HG03135 (cell line): ENCODE data around the gene PLA2G1B.
"Not testable (repeated sequence)": the region's sequence is repeated elsewhere in the genome, so short reads cannot be mapped to it uniquely, and the experiment has no call there.

Experiments
- ATAC-seq: cut with Tn5 transposase; IDR thresholded peaks from one replicate; pipeline ENCODE4 v1.9.1; 2021; ENCODE audit warnings: mild to moderate bottlenecking, moderate library complexity; ENCODE audit not compliant: unreplicated experiment

Gene PLA2G1B

GRCh38 chr12:120359128-120359527, 31.5 kb upstream of the PLA2G1B start:
- ATAC-seq = no peak

- no peak for ATAC-seq
These were observed 31.0 kb upstream of the PLA2G1B start for GRCh38 chr12:120358412-120359100.

GRCh38 chr12:120357104-120357503, 29.5 kb upstream of the PLA2G1B start:
- no peak for ATAC-seq

DNA sequence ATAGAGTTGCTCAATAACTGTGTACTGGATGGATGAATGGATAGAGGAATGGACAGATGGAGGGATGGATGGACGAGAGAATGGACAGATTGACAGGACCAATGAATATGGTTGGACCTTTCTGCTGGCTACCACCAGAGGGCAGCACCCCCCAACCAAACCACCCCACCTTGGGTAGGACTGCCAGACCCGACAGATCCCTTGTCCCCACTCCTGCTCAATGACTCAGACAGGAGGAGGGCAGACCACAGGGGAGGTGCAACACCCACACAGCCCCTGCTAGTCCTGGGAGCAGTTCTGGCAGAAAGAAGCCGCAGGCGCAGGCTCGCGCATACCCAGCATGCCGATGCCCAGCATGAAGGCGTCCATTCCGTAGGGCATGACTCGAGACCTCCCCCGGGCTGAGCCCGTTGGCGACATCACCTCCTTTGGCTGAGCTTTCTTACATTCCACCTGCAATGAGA, 29.0 kb upstream of the PLA2G1B start:
- no peak for ATAC-seq

GRCh38 chr12:120353556-120354317, 26.2 kb upstream of the PLA2G1B start:
- no peak for ATAC-seq

DNA sequence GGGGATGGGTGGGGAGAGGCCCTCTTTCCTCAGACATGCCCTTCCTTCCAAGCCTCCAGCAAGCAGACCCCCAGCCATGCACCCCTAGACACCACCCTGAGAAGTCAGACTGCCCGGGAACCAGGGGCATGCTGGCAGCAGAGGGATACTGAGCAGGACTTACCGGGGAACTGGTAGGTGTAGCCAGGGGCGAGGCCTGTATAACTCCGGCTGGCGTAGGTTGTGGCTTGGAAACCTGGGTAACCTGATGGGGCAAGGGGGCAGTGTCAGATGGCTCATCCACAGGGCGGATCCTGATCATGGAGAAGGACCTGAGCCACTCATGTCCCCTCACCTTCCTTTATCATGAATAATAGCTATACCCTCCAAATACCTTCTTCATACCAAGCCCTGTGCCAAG, 25.6 kb upstream of the PLA2G1B start:
- no peak for ATAC-seq

DNA sequence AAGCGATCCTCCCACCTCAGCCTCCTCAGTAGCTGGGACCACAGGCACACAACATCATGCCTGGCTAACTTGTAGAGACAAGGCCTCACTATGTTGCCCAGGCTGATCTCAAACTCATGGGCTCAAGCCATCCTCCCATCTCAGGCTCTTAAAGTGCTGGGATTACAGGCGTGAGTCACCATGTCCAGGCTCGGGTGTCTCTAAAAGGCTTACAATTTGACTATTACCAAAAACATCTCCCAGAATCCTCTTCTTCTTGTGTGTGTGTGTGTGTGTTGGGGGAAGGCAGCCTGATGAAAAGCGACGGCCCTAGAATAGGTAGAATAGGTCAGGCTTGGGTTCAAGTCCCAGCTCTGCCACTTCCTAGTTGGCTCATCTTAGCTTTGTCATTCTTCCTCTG, 24.5 kb upstream of the PLA2G1B start:
- ATAC-seq = no peak

DNA sequence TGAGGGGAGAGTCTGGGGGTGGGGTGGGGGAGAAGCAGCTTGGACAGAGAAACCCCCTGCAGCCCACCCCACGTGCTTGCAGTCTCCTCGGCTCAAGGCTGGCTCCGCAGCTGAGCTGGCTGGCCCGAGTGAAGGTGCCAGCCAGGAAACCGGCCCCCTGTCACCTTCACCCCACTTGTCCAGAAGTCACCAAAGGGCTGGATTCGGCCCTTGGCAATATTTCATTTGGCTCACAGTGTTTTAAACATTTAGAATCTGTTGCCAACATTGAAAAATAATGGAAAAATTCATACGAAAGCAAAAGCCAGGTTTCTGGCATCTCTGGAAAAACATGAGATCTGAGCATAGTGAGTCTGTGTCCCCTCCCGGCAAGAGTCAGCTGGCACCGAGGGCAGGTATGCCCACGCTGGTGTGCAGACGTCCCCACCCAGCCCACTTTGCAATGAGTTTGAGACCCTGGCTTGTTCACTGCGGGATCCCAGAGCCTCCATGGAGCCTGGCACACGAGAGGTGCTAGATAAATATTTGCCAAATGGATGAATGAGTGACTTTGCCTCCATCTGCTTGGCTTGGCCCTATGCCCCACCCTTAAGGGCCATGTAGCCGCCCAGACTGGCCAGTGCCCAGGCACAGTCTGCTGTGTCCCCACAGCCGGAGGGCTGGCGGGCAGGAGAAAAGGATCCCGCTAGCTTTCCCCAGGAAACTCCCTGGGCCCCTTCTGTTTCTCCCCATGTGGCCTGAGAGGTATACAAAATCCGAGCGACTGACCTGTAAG, 23.2 kb upstream of the PLA2G1B start:
- ATAC-seq = no peak

DNA sequence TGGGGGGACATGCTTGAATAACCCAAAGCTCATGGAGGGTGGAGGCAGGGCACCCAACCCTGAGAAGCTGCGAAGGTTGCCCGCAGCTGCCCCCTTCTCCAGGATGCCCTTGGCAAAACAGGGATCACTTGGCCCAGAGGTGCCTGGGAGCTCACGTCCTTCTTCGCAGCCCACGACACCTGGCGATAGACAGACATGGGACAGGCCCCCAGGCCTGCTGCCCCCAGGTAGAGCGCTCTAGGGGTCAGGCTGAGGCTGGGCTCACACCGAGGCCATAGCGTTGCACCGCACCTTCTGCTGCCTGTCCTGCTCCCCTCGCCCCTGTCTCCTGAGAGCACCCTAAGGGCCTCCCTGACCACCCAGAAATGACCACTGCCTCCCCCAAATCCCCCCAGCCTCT, 20.2 kb upstream of the PLA2G1B start:
- ATAC-seq = no peak

DNA sequence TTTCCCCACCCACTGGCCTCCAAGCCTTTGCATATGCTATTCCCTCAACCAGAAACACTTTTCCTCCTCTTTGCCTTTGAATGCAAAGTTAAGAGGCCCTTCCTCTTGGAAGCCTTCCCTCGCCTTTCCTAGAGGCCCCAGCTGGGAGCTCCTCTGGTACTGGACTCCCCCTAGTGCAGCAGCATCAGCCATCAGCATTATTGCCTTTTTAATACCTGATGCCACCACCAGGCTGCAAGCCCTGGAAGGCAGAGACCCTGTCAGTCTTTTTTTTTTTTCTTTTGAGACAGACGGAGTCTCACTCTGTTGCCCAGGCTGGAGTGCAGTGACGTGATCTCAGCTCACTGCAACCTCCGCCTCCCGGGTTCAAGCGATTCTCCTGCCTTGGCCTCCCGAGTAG, 19.1 kb upstream of the PLA2G1B start:
- ATAC-seq = no peak

- ATAC-seq = no peak
These were observed 18.5 kb upstream of the PLA2G1B start for GRCh38 chr12:120346031-120346430.

DNA sequence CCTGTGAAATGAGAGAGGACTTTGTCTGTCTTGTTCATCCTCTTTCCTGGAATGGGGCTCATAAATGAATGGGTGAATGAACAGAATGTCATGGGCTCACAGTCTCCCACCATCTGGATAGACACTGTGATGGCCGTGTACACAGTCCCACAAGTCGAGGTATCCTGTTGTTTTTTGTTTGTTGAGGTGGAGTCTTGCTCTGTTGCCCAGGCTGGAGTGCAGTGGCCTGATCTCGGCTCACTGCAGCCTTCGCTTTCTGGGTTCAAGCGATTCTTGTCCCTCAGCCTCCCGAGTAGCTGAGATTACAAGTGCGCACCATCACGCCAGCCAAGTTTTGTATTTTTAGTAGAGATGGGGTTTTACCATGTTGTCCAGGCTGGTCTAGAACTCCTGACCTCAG, 16.1 kb upstream of the PLA2G1B start:
- no peak for ATAC-seq

DNA sequence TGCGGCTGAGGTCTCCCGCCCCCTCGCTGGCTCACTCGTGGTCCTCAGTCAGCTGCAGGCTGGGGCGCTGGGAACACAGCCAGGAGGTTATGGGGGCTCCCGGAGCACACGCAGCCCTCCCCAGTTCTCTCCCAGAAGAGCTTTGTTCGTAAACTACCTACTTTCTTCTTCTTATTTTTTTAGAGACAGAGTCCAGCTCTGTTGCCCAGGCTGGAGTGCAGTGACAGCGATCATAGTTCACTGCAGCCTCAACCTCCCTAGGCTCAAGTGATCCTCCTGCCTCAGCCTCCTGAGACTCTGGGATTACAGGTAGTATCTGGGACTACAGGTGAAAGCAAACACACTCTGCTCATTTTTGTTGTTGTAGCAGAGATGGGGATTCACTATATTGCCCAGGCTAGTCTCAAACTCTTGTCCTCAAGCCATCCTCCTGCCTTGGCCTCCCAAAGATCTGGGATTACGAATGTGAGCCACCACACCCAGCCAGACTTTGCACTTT, 15.5 kb upstream of the PLA2G1B start:
- ATAC-seq = no peak

DNA sequence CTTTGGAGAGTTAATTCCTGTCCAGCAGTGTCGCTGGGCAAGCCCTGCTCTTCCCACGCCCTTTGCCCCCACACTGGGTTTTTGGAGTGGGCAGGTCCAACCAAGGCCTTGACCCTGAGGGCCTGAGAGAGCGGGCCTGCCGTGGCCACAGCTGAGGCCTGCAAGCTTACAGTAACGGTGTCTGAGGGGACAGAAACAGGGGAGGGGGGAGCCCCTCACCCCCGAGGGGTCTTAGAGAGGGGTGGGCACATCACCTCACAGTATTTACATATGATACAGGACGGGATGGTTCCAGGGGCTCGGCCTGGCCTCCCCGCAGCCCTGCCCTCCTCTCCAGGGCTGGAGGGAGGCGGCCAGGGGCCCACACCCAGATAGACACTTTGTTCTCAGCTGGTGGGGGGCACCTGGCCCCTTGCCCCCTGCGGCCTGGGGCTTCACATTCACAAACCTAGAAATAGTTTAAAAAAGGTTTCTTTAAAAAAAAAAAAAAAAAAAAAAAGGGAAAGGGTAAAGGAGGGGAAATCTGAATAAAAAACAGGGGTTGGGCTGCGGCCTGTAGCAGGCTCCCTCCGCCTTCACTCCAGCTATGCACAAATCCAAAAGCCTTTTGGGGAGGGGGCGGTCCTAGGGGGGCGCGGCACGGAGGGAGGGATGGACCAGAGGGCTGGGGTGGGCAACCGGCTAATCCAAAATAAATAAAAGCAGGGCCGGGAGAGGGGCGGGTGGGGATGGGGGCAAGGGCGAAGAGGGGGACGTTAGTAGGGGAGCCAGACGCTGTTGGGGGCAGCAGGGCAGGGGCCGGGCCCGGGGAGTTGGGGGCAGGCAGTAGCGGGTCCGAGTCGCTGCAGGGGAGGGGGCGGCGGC, 14.8 kb upstream of the PLA2G1B start:
- ATAC-seq = no peak

- no peak for ATAC-seq
These were observed 11.7 kb upstream of the PLA2G1B start for GRCh38 chr12:120339256-120339655.

DNA sequence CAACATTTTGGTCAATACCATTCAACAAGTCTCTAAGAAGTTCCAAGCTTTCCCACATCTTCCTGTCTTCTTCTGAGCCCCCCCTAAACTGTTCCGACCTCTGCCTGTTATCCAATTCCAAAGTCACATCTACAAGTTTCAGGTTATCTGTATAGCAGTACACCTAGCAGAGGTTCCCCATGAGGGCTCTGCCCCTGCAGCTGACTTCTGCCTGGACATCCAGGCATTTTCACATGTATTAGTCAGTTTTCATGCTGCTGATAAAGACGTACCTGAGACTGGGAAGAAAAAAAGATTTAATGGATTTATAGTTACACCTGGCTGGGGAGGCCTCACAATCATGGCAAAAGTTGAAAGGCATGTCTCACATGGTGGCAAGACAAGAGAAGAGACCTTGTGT, 10.2 kb upstream of the PLA2G1B start:
- no peak for ATAC-seq

DNA sequence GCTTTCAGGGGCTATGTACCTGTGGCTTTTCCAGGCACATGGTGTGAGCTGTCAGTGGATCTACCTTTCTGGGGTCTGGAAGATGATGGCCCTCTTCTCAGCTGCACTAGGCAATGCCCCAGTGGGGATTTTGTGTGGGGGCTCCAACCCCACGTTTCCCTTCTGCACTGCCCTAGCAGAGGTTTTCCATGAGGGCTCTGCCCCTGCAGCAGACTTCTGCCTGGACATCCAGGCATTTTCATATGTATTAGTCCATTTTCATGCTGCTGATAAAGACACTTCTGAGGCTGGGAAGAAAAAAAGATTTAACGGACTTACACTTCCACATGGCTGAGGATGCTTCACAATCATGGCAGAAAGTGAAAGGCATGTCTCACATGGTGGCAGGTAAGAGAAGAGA, 8.8 kb upstream of the PLA2G1B start:
- not testable (repeated sequence) for ATAC-seq

GRCh38 chr12:120335447-120335846, 7.9 kb upstream of the PLA2G1B start:
- ATAC-seq = not testable (repeated sequence)

- no peak for ATAC-seq
These were observed 4.9 kb upstream of the PLA2G1B start for GRCh38 chr12:120332523-120332922.

DNA sequence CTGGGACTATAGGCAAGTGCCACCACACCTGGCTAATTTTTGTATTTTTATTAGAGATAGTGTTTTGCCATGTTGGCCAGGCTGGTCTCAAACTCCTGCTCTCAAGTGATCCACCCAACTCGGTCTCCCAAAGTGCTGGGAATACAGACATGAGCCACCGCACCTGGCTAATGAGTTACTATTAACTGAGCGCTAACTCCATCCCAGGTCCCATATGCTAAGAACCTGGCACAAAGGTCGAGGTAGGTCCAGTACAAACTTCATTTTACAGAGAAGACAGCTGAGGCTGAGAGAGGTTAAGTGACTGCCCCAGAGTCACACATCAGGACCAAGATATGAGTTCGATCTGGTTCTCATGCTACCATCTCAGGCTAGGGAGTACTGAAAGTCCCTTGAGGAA, 4.5 kb upstream of the PLA2G1B start:
- no peak for ATAC-seq

DNA sequence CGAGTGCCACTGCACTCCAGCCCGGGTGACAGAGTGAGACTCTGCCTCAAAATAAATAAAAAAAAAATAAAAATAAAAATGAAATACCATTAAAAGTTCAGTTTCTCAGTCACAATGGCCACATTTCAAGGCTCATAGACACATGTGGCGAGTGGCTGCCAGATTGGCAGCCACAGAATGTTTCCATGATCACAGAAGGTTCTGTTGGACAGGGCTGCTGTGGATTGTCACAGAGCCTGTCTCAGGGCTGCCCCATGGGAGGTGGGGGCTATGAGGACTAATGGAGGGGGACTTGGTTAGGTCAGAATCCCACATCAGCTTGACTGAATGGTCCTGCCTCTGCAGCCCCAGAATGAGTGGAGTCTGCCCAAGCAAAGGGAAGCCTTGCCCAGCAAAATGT, 3.8 kb upstream of the PLA2G1B start:
- ATAC-seq = no peak
